Panc1 (cell line): ENCODE results near the gene SLC26A11. TPM values are rescaled to one million over a fixed set of nuclear protein-coding genes. Genes with fewer than 3 reads are reported as not detected.

Experiments used
- ATAC-seq: fragments of 200-7000 bp; cut with Tn5 transposase; 2 replicates; pipeline ENCODE4 v1.9.1; 2020; ENCODE audit warnings: mild to moderate bottlenecking, moderate library complexity
- BruUV-seq: library from RNA; stranded (reverse); fragments of 400-500 nt; replicated peaks from 2 replicates; lab custom pipeline; 2021; lab: Mats Ljungman, UMichigan
- CTCF ChIA-PET: fragments of 300-600 bp; sonication (Branson Sonifier 250); formaldehyde crosslinking; loops from one replicate; lab custom pipeline; 2022; ENCODE audit warnings: antibody characterized with exemption; lab: Charles Lee
- POLR2A ChIA-PET: fragments of 300-600 bp; sonication (Branson Sonifier 250); formaldehyde crosslinking; loops from one replicate; lab custom pipeline; 2022; ENCODE audit warnings: antibody characterized with exemption; lab: Charles Lee
- DNase-seq: peaks from one replicate; pipeline ENCODE4 v3.0.0-alpha.2; 2010; ENCODE audit warnings: low read depth, low spot score
- H3K27ac ChIP-seq: 2 replicates; pipeline ENCODE4 v1.5.1; 2011; ENCODE audit warnings: mild to moderate bottlenecking, low read length, inconsistent platforms
- H3K27me3 ChIP-seq: fragments of 200-500 bp; sonication (Bioruptor generic); 2 replicates; pipeline ENCODE4 v1.6.0; 2014; ENCODE audit warnings: low read length, inconsistent platforms; ENCODE audit not compliant: control insufficient read depth, insufficient read depth
- H3K36me3 ChIP-seq: fragments of 200-500 bp; sonication (Bioruptor generic); 2 replicates; pipeline ENCODE4 v1.5.1; 2014; ENCODE audit warnings: inconsistent platforms, mild to moderate bottlenecking, low read length, moderate library complexity; ENCODE audit not compliant: control insufficient read depth, insufficient read depth
- H3K4me1 ChIP-seq: 2 replicates; pipeline ENCODE4 v1.5.1; 2011; ENCODE audit warnings: inconsistent platforms, mild to moderate bottlenecking, low read length, moderate library complexity; ENCODE audit not compliant: control insufficient read depth, insufficient read depth
- H3K4me3 ChIP-seq, 2 experiments: 2 replicates each; pipeline ENCODE4 v1.5.1; 2011 to 2012; ENCODE audit warnings: low read depth in 2 of 2, low read length in 2 of 2, mild to moderate bottlenecking in 2 of 2, inconsistent platforms in 1 of 2, moderate library complexity in 1 of 2
- H3K9me3 ChIP-seq: fragments of 200-500 bp; sonication (Bioruptor generic); 2 replicates; pipeline ENCODE4 v1.5.1; 2014; ENCODE audit warnings: low read depth, mild to moderate bottlenecking, inconsistent platforms, low read length, moderate library complexity; ENCODE audit not compliant: control insufficient read depth, insufficient read depth
- POLR2AphosphoS5 ChIP-seq: IDR thresholded peaks from 2 replicates; pipeline ENCODE4 v1.6.1; 2012; ENCODE audit warnings: mild to moderate bottlenecking, low read depth, low read length, moderate library complexity
- SIN3A ChIP-seq: IDR thresholded peaks from 2 replicates; pipeline ENCODE4 v1.6.1; 2012; ENCODE audit warnings: low read depth, mild to moderate bottlenecking, low read length, moderate library complexity, borderline replicate concordance; ENCODE audit not compliant: insufficient read depth
- TCF7L2 ChIP-seq: IDR thresholded peaks from 2 replicates; pipeline ENCODE4 v1.6.1; 2011; ENCODE audit warnings: mild to moderate bottlenecking, low read depth, low read length, inconsistent platforms
- in situ Hi-C: cut with HindIII; loops from 2 replicates; pipeline ENCODE4 v1.10.0; 2016; ENCODE audit warnings: low sequenced_read_pairs, low pct_unique_long_range_greater_than_20kb
- intact Hi-C: fragments of 100-400 bp; cut with micrococcal nuclease; formaldehyde crosslinking; loops from one replicate; pipeline ENCODE4 v1.10.0; 2022; ENCODE audit not compliant: unreplicated experiment
- total RNA-seq: library from RNA; stranded (reverse); gene quantifications from one replicate; pipeline ENCODE4 v1.2.1, GENCODE V29; 2021; ENCODE audit not compliant: unreplicated experiment
- TF ChIP-seq, protein P1 (sequence below), 2 experiments: IDR thresholded peaks; 2 replicates each; pipeline ENCODE4 v1.6.1; 2011 to 2012; ENCODE audit warnings: low read depth in 2 of 2, control low read depth in 1 of 2, low read length in 1 of 2, mild to moderate bottlenecking in 1 of 2, moderate library complexity in 1 of 2; ENCODE audit not compliant: insufficient read depth in 1 of 2
- TF ChIP-seq, protein P2 (sequence below): fragments of 450-650 bp; IDR thresholded peaks from 2 replicates; pipeline ENCODE4 v1.5.1; 2017; ENCODE audit warnings: mild to moderate bottlenecking

Gene SLC26A11
- total RNA-seq, 1 experiment from 2014 or later: 30.9 TPM

DNA sequence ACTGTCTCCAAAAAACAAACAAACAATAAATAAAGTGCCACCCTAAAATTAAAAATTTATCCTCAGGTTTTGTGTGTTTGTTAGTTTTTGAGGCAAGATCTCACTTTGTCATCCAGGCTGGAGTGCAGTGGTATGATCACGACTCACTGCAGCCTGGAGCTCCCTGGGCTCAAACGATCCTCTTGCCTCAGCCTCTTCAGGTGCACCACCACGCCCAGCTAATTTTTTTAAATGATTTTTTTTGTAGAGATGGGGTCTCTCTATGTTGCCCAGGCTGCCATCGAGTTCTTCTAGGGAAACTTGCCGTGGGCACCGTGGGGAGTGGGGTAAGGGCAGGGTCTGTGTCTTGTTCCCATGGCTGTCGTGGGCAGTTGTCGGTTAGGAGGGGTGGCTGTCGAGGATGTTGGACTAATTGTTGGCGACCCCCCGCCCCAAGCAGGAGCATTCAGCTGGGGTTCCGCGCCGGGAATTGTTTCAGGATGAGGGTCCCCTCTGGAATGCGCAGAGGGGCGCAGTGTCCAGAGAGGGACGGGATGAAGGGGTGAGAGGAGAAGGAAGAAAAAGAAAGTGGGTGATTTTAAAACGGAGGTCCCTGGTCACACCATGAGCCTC is 39.3 kb downstream of the SLC26A11 start:
- ChIA-PET CTCF (no interaction called here), POLR2A (no interaction called here)
- DNase-seq: no peak
- H3K4me1 ChIP-seq: peaks cover 69% of the 10 kb centered on the region
- no peaks in the 10 kb centered on the region; the same call in none of the 2 replicates for H3K36me3 ChIP-seq
- peak overlapping the region; percentile 98 for H3K27ac ChIP-seq
- ATAC-seq: no peak
- H3K27me3 ChIP-seq: no peaks in the 10 kb centered on the region
- intact Hi-C loops (no loop called here), in situ Hi-C loops (no loop called here)
- TSS peak; percentile 99 for BruUV-seq
- TF ChIP-seq TCF7L2 (no peak), POLR2AphosphoS5 (no peak), SIN3A (no peak)
- TF ChIP-seq, protein P1, sequence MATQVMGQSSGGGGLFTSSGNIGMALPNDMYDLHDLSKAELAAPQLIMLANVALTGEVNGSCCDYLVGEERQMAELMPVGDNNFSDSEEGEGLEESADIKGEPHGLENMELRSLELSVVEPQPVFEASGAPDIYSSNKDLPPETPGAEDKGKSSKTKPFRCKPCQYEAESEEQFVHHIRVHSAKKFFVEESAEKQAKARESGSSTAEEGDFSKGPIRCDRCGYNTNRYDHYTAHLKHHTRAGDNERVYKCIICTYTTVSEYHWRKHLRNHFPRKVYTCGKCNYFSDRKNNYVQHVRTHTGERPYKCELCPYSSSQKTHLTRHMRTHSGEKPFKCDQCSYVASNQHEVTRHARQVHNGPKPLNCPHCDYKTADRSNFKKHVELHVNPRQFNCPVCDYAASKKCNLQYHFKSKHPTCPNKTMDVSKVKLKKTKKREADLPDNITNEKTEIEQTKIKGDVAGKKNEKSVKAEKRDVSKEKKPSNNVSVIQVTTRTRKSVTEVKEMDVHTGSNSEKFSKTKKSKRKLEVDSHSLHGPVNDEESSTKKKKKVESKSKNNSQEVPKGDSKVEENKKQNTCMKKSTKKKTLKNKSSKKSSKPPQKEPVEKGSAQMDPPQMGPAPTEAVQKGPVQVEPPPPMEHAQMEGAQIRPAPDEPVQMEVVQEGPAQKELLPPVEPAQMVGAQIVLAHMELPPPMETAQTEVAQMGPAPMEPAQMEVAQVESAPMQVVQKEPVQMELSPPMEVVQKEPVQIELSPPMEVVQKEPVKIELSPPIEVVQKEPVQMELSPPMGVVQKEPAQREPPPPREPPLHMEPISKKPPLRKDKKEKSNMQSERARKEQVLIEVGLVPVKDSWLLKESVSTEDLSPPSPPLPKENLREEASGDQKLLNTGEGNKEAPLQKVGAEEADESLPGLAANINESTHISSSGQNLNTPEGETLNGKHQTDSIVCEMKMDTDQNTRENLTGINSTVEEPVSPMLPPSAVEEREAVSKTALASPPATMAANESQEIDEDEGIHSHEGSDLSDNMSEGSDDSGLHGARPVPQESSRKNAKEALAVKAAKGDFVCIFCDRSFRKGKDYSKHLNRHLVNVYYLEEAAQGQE (IDR thresholded peaks at IDR 0.05; ENCODE audit: insufficient read depth in 1 of 2, low read depth in 2 of 2, low read length in 1 of 2): no peak
- TF ChIP-seq, protein P2, sequence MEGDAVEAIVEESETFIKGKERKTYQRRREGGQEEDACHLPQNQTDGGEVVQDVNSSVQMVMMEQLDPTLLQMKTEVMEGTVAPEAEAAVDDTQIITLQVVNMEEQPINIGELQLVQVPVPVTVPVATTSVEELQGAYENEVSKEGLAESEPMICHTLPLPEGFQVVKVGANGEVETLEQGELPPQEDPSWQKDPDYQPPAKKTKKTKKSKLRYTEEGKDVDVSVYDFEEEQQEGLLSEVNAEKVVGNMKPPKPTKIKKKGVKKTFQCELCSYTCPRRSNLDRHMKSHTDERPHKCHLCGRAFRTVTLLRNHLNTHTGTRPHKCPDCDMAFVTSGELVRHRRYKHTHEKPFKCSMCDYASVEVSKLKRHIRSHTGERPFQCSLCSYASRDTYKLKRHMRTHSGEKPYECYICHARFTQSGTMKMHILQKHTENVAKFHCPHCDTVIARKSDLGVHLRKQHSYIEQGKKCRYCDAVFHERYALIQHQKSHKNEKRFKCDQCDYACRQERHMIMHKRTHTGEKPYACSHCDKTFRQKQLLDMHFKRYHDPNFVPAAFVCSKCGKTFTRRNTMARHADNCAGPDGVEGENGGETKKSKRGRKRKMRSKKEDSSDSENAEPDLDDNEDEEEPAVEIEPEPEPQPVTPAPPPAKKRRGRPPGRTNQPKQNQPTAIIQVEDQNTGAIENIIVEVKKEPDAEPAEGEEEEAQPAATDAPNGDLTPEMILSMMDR: no peak
- peak overlapping the region; percentile 48 to 49 for H3K4me3 ChIP-seq
- H3K9me3 ChIP-seq: no peaks in the 10 kb centered on the region

DNA sequence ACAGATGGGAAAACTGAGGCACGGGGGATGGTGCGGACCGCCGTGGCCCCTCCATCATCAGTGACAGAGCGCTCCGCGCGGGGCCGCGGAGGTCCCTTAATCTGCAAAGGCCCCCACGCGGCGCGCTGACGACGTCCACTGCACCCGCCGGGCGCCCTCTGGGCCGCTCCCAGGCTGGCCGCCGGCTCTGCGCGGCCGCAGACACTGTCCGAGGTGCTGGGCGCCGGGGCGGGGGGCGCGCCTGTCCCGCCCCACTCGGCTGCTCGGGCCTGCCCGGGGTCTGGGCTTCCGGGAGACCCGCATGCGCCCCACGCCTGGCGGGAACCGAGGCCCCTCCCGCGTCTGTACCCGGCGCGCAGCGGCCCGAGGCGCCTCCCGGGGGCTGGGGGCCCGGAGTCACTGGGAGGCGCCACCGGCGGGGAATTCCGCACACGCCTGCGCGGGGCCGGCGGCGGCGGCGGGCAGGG is 39.9 kb downstream of the SLC26A11 start:
- peak overlapping the region; percentile 98 for H3K27ac ChIP-seq
- H3K36me3 ChIP-seq: no peaks in the 10 kb centered on the region; the same call in none of the 2 replicates
- POLR2A ChIA-PET: no interaction called here
- no TSS peak for BruUV-seq
- TF ChIP-seq TCF7L2 (no peak), SIN3A (peak; percentile 81; the same call in 1 of the 2 replicates), POLR2AphosphoS5 (no peak)
- TF ChIP-seq, protein P2: no peak
- TF ChIP-seq, protein P1 (IDR thresholded peaks at IDR 0.05; ENCODE audit: insufficient read depth in 1 of 2, low read depth in 2 of 2, low read length in 1 of 2): peak; percentile 80 to 92
- peaks cover 63% of the 10 kb centered on the region for H3K4me1 ChIP-seq
- intact Hi-C loops: no loop called here
- H3K9me3 ChIP-seq: no peaks in the 10 kb centered on the region
- CTCF ChIA-PET: no interaction called here
- DNase-seq (no peak), ATAC-seq (peak; percentile 75)
- peak overlapping the region; percentile 48 to 49 for H3K4me3 ChIP-seq
- in situ Hi-C loops: no loop called here
- no peaks in the 10 kb centered on the region for H3K27me3 ChIP-seq
